Liver (tissue), 9 donors: ENCODE measurements around the gene DIAPH2. TPM values are rescaled to one million over a fixed set of nuclear protein-coding genes. Genes with fewer than 3 reads are reported as not detected.

Experiments used
- DNase-seq: peaks from one replicate; pipeline ENCODE4 v3.0.0-alpha.2; 2017; ENCODE audit warnings: low spot score
- H3K27ac ChIP-seq, 2 donors: one replicate each; pipeline ENCODE4 v1.7.0; 2013; ENCODE audit warnings: inconsistent platforms in 2 of 2, low read length in 2 of 2, control low read depth in 1 of 2, low read depth in 1 of 2, mild to moderate bottlenecking in 1 of 2
- H3K27me3 ChIP-seq, 4 donors: one replicate each; pipeline versions ENCODE4 v1.6.1 to v1.7.0; 2013; ENCODE audit warnings: low read length in 3 of 4, inconsistent platforms in 1 of 4, mild to moderate bottlenecking in 1 of 4, moderate library complexity in 1 of 4; ENCODE audit not compliant: control insufficient read depth in 4 of 4, insufficient read depth in 4 of 4
- H3K36me3 ChIP-seq, 4 donors: one replicate each; pipeline versions ENCODE4 v1.6.1 to v1.7.0; 2013; ENCODE audit warnings: low read length in 3 of 4, mild to moderate bottlenecking in 3 of 4, low read depth in 1 of 4, moderate library complexity in 1 of 4; ENCODE audit not compliant: control insufficient read depth in 4 of 4, insufficient read depth in 3 of 4
- H3K4me1 ChIP-seq, 4 donors: one replicate each; pipeline versions ENCODE4 v1.6.1 to v1.7.0; 2013; ENCODE audit warnings: low read length in 3 of 4, mild to moderate bottlenecking in 3 of 4, moderate library complexity in 1 of 4; ENCODE audit not compliant: control insufficient read depth in 4 of 4, insufficient read depth in 4 of 4
- H3K4me3 ChIP-seq, 3 donors: one replicate each; pipeline versions ENCODE4 v1.6.1 to v1.7.0; 2013; ENCODE audit warnings: low read length in 3 of 3, control low read depth in 1 of 3, low read depth in 1 of 3, mild to moderate bottlenecking in 1 of 3
- H3K9ac ChIP-seq, 2 donors: one replicate each; pipeline ENCODE4 v1.7.0; 2013; ENCODE audit warnings: low read length in 2 of 2, mild to moderate bottlenecking in 2 of 2, moderate library complexity in 2 of 2, control low read depth in 1 of 2, low read depth in 1 of 2
- H3K9me3 ChIP-seq, 4 donors: one replicate each; pipeline versions ENCODE4 v1.6.1 to v1.7.0; 2013; ENCODE audit warnings: low read length in 3 of 4; ENCODE audit not compliant: control insufficient read depth in 4 of 4
- EGR1 ChIP-seq, 2 donors: IDR thresholded peaks; 2 replicates each; pipeline ENCODE4 v1.6.1; 2016 to 2018; ENCODE audit warnings: antibody characterized with exemption in 2 of 2, low read depth in 2 of 2
- FOXA1 ChIP-seq: IDR thresholded peaks from 2 replicates; pipeline ENCODE4 v1.6.1; 2016; ENCODE audit warnings: antibody characterized with exemption
- FOXA2 ChIP-seq: IDR thresholded peaks from 2 replicates; pipeline ENCODE4 v1.6.1; 2016; ENCODE audit warnings: antibody characterized with exemption
- GABPA ChIP-seq, 2 donors: IDR thresholded peaks in 1 of 2; conservative IDR thresholded peaks in 1 of 2; 2 replicates each; pipeline ENCODE4 v1.6.1; 2016; ENCODE audit warnings: antibody characterized with exemption in 2 of 2, mild to moderate bottlenecking in 1 of 2, moderate library complexity in 1 of 2
- HNF4A ChIP-seq, 2 donors: conservative IDR thresholded peaks; 2 replicates each; pipeline ENCODE4 v1.6.1; 2016; ENCODE audit warnings: antibody characterized with exemption in 2 of 2, mild to moderate bottlenecking in 2 of 2
- HNF4G ChIP-seq: IDR thresholded peaks from 2 replicates; pipeline ENCODE4 v1.6.1; 2016; ENCODE audit warnings: antibody characterized with exemption
- JUND ChIP-seq, 2 donors: IDR thresholded peaks; 2 replicates each; pipeline ENCODE4 v1.6.1; 2016; ENCODE audit warnings: antibody characterized with exemption in 2 of 2
- NR2F2 ChIP-seq: IDR thresholded peaks from 2 replicates; pipeline ENCODE4 v1.6.1; 2016; ENCODE audit warnings: antibody characterized with exemption
- RAD21 ChIP-seq, 2 donors: IDR thresholded peaks; 2 replicates each; pipeline ENCODE4 v1.6.1; 2016; ENCODE audit warnings: antibody characterized with exemption in 2 of 2, mild to moderate bottlenecking in 2 of 2
- RXRA ChIP-seq, 2 donors: IDR thresholded peaks; 2 replicates each; pipeline ENCODE4 v1.6.1; 2017 to 2018; ENCODE audit warnings: antibody characterized with exemption in 2 of 2, mild to moderate bottlenecking in 1 of 2
- SP1 ChIP-seq: IDR thresholded peaks from 2 replicates; pipeline ENCODE4 v1.6.1; 2018; ENCODE audit warnings: antibody characterized with exemption, mild to moderate bottlenecking
- TAF1 ChIP-seq: conservative IDR thresholded peaks from 2 replicates; pipeline ENCODE4 v1.6.1; 2016; ENCODE audit warnings: antibody characterized with exemption, mild to moderate bottlenecking
- YY1 ChIP-seq: IDR thresholded peaks from 2 replicates; pipeline ENCODE4 v1.6.1; 2016; ENCODE audit warnings: antibody characterized with exemption, mild to moderate bottlenecking
- WGBS: extraction: QIAGEN DNeasy Blood & Tissue Kit; methylation state at CpG from one replicate; pipeline ENCODE4 v1.1.7; 2013; 5-methylcytosine and 5-hydroxymethylcytosine counted together
- polyA plus RNA-seq, 2 donors: library from polyadenylated mRNA; stranded (reverse) in 1 of 2; unstranded in 1 of 2; fragments of 200-250 nt in 1 of 2; fragments of >200 nt in 1 of 2; fragmentation: Nextera tagmentation in 1 of 2; extraction: Ambion mirVana in 1 of 2; gene quantifications; one replicate each; pipeline versions ENCODE4 v1.2.1 to v1.2.3, GENCODE V29; 2013 to 2015
- total RNA-seq, 2 donors: library from RNA; depleted of rRNA; stranded (reverse); fragments of >200 nt; gene quantifications; one replicate each; pipeline ENCODE4 v1.2.3, GENCODE V29; 2014
- TF ChIP-seq, protein P1 (sequence below): IDR thresholded peaks from 2 replicates; pipeline ENCODE4 v1.6.1; 2016; ENCODE audit warnings: antibody characterized with exemption
- TF ChIP-seq, protein P2 (sequence below): IDR thresholded peaks from 2 replicates; pipeline ENCODE4 v1.6.1; 2016; ENCODE audit warnings: antibody characterized with exemption
- TF ChIP-seq, protein P3 (sequence below): IDR thresholded peaks from 2 replicates; pipeline ENCODE4 v1.6.1; 2016; ENCODE audit warnings: antibody characterized with exemption, mild to moderate bottlenecking
- TF ChIP-seq, protein P4 (sequence below): fragments of 150-350 bp; IDR thresholded peaks from 2 replicates; pipeline ENCODE4 v1.5.1; 2017; ENCODE audit warnings: improper control_type of control experiment, low read depth, low read length; ENCODE audit not compliant: missing input control
- TF ChIP-seq, protein P5 (sequence below): IDR thresholded peaks from 2 replicates; pipeline ENCODE4 v1.6.1; 2016; ENCODE audit warnings: antibody characterized with exemption
- donor health status: healthy.
- donor health status: healthy.
- donor health status: healthy.
- donor health status: healthy.
- donor health status: healthy.

DIAPH2 gene
- total and polyA plus RNA-seq, 4 donors: 2.7 to 16.6 (median 5.3) TPM

DNA sequence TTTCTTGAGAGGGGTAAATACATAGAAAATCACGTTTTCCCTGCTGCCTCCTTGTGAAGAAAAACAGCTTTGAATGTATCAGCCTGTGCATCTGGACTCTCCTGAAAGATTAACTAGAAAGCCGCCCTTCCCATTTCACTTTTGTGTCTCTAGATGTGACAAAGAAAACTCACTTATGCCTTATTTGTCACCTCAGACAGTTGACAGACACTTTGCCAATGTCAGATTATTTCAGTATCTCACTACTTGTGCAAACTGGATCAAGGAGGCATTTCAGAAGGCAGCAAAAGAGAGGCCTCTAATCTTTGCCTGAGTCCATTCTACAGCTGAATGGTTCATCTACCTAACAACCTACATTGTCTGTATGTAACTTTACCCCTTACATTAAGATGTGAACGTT is 954.0 kb downstream of the DIAPH2 start:
- TF ChIP-seq, protein P1, sequence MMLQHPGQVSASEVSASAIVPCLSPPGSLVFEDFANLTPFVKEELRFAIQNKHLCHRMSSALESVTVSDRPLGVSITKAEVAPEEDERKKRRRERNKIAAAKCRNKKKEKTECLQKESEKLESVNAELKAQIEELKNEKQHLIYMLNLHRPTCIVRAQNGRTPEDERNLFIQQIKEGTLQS: no peak
- no peak for TF ChIP-seq HNF4A (conservative IDR thresholded peaks at IDR 0.05)
- no peak for TF ChIP-seq JUND (IDR thresholded peaks at IDR 0.05)
- no peak for TF ChIP-seq NR2F2
- no peak for TF ChIP-seq YY1
- TF ChIP-seq FOXA1: no peak
- TF ChIP-seq RXRA (IDR thresholded peaks at IDR 0.05): no peak
- TF ChIP-seq, protein P2, sequence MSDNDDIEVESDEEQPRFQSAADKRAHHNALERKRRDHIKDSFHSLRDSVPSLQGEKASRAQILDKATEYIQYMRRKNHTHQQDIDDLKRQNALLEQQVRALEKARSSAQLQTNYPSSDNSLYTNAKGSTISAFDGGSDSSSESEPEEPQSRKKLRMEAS: no peak
- TF ChIP-seq, protein P3, sequence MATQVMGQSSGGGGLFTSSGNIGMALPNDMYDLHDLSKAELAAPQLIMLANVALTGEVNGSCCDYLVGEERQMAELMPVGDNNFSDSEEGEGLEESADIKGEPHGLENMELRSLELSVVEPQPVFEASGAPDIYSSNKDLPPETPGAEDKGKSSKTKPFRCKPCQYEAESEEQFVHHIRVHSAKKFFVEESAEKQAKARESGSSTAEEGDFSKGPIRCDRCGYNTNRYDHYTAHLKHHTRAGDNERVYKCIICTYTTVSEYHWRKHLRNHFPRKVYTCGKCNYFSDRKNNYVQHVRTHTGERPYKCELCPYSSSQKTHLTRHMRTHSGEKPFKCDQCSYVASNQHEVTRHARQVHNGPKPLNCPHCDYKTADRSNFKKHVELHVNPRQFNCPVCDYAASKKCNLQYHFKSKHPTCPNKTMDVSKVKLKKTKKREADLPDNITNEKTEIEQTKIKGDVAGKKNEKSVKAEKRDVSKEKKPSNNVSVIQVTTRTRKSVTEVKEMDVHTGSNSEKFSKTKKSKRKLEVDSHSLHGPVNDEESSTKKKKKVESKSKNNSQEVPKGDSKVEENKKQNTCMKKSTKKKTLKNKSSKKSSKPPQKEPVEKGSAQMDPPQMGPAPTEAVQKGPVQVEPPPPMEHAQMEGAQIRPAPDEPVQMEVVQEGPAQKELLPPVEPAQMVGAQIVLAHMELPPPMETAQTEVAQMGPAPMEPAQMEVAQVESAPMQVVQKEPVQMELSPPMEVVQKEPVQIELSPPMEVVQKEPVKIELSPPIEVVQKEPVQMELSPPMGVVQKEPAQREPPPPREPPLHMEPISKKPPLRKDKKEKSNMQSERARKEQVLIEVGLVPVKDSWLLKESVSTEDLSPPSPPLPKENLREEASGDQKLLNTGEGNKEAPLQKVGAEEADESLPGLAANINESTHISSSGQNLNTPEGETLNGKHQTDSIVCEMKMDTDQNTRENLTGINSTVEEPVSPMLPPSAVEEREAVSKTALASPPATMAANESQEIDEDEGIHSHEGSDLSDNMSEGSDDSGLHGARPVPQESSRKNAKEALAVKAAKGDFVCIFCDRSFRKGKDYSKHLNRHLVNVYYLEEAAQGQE: no peak
- no peak for TF ChIP-seq TAF1
- TF ChIP-seq, protein P4, sequence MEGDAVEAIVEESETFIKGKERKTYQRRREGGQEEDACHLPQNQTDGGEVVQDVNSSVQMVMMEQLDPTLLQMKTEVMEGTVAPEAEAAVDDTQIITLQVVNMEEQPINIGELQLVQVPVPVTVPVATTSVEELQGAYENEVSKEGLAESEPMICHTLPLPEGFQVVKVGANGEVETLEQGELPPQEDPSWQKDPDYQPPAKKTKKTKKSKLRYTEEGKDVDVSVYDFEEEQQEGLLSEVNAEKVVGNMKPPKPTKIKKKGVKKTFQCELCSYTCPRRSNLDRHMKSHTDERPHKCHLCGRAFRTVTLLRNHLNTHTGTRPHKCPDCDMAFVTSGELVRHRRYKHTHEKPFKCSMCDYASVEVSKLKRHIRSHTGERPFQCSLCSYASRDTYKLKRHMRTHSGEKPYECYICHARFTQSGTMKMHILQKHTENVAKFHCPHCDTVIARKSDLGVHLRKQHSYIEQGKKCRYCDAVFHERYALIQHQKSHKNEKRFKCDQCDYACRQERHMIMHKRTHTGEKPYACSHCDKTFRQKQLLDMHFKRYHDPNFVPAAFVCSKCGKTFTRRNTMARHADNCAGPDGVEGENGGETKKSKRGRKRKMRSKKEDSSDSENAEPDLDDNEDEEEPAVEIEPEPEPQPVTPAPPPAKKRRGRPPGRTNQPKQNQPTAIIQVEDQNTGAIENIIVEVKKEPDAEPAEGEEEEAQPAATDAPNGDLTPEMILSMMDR: no peak
- TF ChIP-seq SP1: no peak
- no peak for TF ChIP-seq GABPA (IDR thresholded peaks at IDR 0.05 in 1 of 2, conservative IDR thresholded peaks at IDR 0.05 in 1 of 2)
- TF ChIP-seq, protein P5, sequence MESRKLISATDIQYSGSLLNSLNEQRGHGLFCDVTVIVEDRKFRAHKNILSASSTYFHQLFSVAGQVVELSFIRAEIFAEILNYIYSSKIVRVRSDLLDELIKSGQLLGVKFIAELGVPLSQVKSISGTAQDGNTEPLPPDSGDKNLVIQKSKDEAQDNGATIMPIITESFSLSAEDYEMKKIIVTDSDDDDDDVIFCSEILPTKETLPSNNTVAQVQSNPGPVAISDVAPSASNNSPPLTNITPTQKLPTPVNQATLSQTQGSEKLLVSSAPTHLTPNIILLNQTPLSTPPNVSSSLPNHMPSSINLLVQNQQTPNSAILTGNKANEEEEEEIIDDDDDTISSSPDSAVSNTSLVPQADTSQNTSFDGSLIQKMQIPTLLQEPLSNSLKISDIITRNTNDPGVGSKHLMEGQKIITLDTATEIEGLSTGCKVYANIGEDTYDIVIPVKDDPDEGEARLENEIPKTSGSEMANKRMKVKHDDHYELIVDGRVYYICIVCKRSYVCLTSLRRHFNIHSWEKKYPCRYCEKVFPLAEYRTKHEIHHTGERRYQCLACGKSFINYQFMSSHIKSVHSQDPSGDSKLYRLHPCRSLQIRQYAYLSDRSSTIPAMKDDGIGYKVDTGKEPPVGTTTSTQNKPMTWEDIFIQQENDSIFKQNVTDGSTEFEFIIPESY: no peak
- TF ChIP-seq RAD21 (IDR thresholded peaks at IDR 0.05): no peak
- TF ChIP-seq EGR1 (IDR thresholded peaks at IDR 0.05; ENCODE audit: low read depth in 2 of 2): no peak
- no peak for TF ChIP-seq HNF4G
- TF ChIP-seq FOXA2: no peak
- no peak overlapping the region for H3K27ac ChIP-seq
- H3K36me3 ChIP-seq: no peaks in the 10 kb centered on the region
- 83% methylated on average over 3 of the region's 3 CpGs for WGBS
- no peak overlapping the region for H3K9ac ChIP-seq
- no peak for DNase-seq
- peaks cover 0 to 3% (median 0%) of the 10 kb centered on the region in 4 donors for H3K9me3 ChIP-seq
- peaks cover 0 to 4% (median 0%) of the 10 kb centered on the region in 4 donors for H3K27me3 ChIP-seq
- no peak overlapping the region for H3K4me3 ChIP-seq
- H3K4me1 ChIP-seq: no peaks in the 10 kb centered on the region
